Head of caudate nucleus (tissue), 42 donors: ENCODE results near the gene EVI5.
"Not testable (repeated sequence)": the region's sequence is repeated elsewhere in the genome, so short reads cannot be mapped to it uniquely, and the experiment has no call there.

ENCODE experiments used
- DNase-seq, 42 donors: peaks; one replicate each; pipeline versions ENCODE4 v3.0.0 to v3.0.0-alpha.2; 2020 to 2021; ENCODE audit warnings: mixed read lengths in 7 of 42
- intact Hi-C: fragments of 100-400 bp; cut with DNase I; formaldehyde crosslinking; loops from one replicate; pipeline ENCODE4 v1.15.0; 2022

The EVI5 gene

GRCh38 chr1:92797961-92798360 is 13.1 kb upstream of the EVI5 start:
- no peak for DNase-seq
- intact Hi-C loops = no loop called here

GRCh38 chr1:92797297-92797696 is 12.4 kb upstream of the EVI5 start:
- DNase-seq = no peak
- intact Hi-C loops = no loop called here

GRCh38 chr1:92795166-92795565 is 10.3 kb upstream of the EVI5 start:
- intact Hi-C loops = no loop called here
- no peak for DNase-seq

- intact Hi-C loops = no loop called here
- DNase-seq = no peak
Observed at GRCh38 chr1:92792340-92792782, 7.5 kb upstream of the EVI5 start.

GRCh38 chr1:92791487-92792066 is 6.7 kb upstream of the EVI5 start:
- DNase-seq = no peak
- intact Hi-C loops = no loop called here

GRCh38 chr1:92790867-92791266 is 6.0 kb upstream of the EVI5 start:
- intact Hi-C loops = no loop called here
- no peak for DNase-seq

GRCh38 chr1:92790081-92790480 is 5.2 kb upstream of the EVI5 start:
- DNase-seq = no peak
- intact Hi-C loops = no loop called here

GRCh38 chr1:92786111-92786901 is 1.4 kb upstream of the EVI5 start:
- DNase-seq = no peak
- intact Hi-C loops = no loop called here

GRCh38 chr1:92784021-92784638 is 778 bp downstream of the EVI5 start:
- DNase-seq = peak in 23 of 42 donors; percentile 3 to 56 (median 23)
- intact Hi-C loops = no loop called here

- DNase-seq = peak in 5 of 42 donors; percentile 8 to 41 (median 13)
- intact Hi-C loops = not testable (repeated sequence)
Observed at GRCh38 chr1:92783550-92783949, 1.4 kb downstream of the EVI5 start.

GRCh38 chr1:92778376-92778775 is 6.5 kb downstream of the EVI5 start:
- intact Hi-C loops = no loop called here
- DNase-seq = no peak

GRCh38 chr1:92774407-92774806 is 10.5 kb downstream of the EVI5 start:
- no peak for DNase-seq
- intact Hi-C loops = no loop called here

- intact Hi-C loops, DNase-seq: not testable (repeated sequence)
Observed at GRCh38 chr1:92773749-92774148, 11.2 kb downstream of the EVI5 start.

GRCh38 chr1:92769856-92770255 is 15.1 kb downstream of the EVI5 start:
- intact Hi-C loops = no loop called here
- no peak for DNase-seq

- intact Hi-C loops = no loop called here
Observed at GRCh38 chr1:92768915-92769314, 16.0 kb downstream of the EVI5 start.

GRCh38 chr1:92768296-92768695 is 16.6 kb downstream of the EVI5 start:
- intact Hi-C loops = no loop called here
- DNase-seq = no peak

More at GRCh38 chr1:92768915-92769314, 16.0 kb downstream of the EVI5 start:
- no peak for DNase-seq

GRCh38 chr1:92764116-92764515 is 20.8 kb downstream of the EVI5 start:
- no peak for DNase-seq
- intact Hi-C loops = no loop called here

GRCh38 chr1:92762355-92762754 is 22.6 kb downstream of the EVI5 start:
- intact Hi-C loops = no loop called here
- no peak for DNase-seq

- no peak for DNase-seq
- intact Hi-C loops = loop anchor here (10.0 kb wide), 1 partner anchor 75 kb away; the partner anchor contains the start of gene RPL5
Observed at GRCh38 chr1:92759361-92759760, 25.5 kb downstream of the EVI5 start.

GRCh38 chr1:92756537-92756936 is 28.4 kb downstream of the EVI5 start:
- no peak for DNase-seq
- intact Hi-C loops = loop anchor here (10.0 kb wide), 1 partner anchor 78 kb away; the partner anchor contains the start of gene RPL5
